ENCODE measurements around the gene CDK5. TPM values are rescaled to one million over a fixed set of nuclear protein-coding genes. Genes with fewer than 3 reads are reported as not detected.

Gene CDK5
- total and polyA plus RNA-seq, 2 of the 13 experiments (the other 11 are each of a cell fraction or from before 2014, with no cell fraction given), result 16.4 to 21.3 TPM

GRCh38 chr7:151070574-151070960, 12.9 kb upstream of the CDK5 start:
- H3K27me3 ChIP-seq (ENCODE audit: control insufficient read depth in 1 of 2, insufficient read depth in 2 of 2, low read length in 2 of 2), result no peaks in the 10 kb centered on the region
- no peak for DNase-seq (ENCODE audit: low spot score)
- 90% methylated on average over 2 of the region's 15 CpGs for WGBS (ENCODE audit: low lambda C conversion rate)
- CTCF ChIA-PET (ENCODE audit: low intra/inter-chr PET ratio, low total read pairs), result no interaction called here
- ATAC-seq, result no peak
- H3K4me1 ChIP-seq (ENCODE audit: insufficient read depth, low read length), result 0 out of 2 replicates have a peak, but pooled peaks cover under 1% of the 10 kb centered on the region
- BruUV-seq (replicated peaks), result no TSS peak
- TF ChIP-seq ZNF549 (CRISPR knock-in tag; IDR thresholded peaks at IDR 0.05), result no peak
- no peak for TF ChIP-seq ZNF362 (CRISPR knock-in tag; IDR thresholded peaks at IDR 0.05; ENCODE audit: borderline replicate concordance)
- no peak for TF ChIP-seq SIX1 (CRISPR knock-in tag; IDR thresholded peaks at IDR 0.05; ENCODE audit: borderline replicate concordance)
- no peak for TF ChIP-seq ZNF274 (CRISPR knock-in tag; IDR thresholded peaks at IDR 0.05)
- TF ChIP-seq RELA (CRISPR knock-in tag; IDR thresholded peaks at IDR 0.05), result no peak
- TF ChIP-seq ZNF777 (CRISPR knock-in tag; IDR thresholded peaks at IDR 0.05), result no peak
- TF ChIP-seq FOXO1 (CRISPR knock-in tag; IDR thresholded peaks at IDR 0.05), result no peak
- TF ChIP-seq ZNF142 (CRISPR knock-in tag; IDR thresholded peaks at IDR 0.05), result no peak
- TF ChIP-seq ZKSCAN1 (IDR thresholded peaks at IDR 0.05; ENCODE audit: low read length), result no peak
- no peak for TF ChIP-seq TOE1 (CRISPR knock-in tag; IDR thresholded peaks at IDR 0.05)
- no peak for TF ChIP-seq KAT2B (IDR thresholded peaks at IDR 0.05; ENCODE audit: borderline replicate concordance, low read depth, low read length)
- TF ChIP-seq CEBPG (CRISPR knock-in tag; IDR thresholded peaks at IDR 0.05), result no peak
- H3K4me2 ChIP-seq (ENCODE audit: low read depth, low read length), result no peak overlapping the region
- POLR2A ChIA-PET, result interaction anchor here (2.2 kb wide), 1 partner anchor 10 kb away, joined by 7 read pairs; the partner anchor contains the start of gene FASTK
- H3K36me3 ChIP-seq (replicated peaks in 1 of 2; ENCODE audit: control insufficient read depth in 1 of 2, insufficient read depth in 2 of 2, low read length in 2 of 2), result peaks cover 22 to 80% of the 10 kb centered on the region in 2 experiments
- H3K9me3 ChIP-seq (ENCODE audit: low read length), result no peaks in the 10 kb centered on the region
- in situ Hi-C loops (cut with HindIII; ENCODE audit: extremely low pct_ligation_motif_present, low pct_unique_long_range_greater_than_20kb) (no loop called here), intact Hi-C loops (cut with micrococcal nuclease; ENCODE audit: unreplicated experiment) (no loop called here)
- H4K20me1 ChIP-seq (ENCODE audit: insufficient read depth, low read length), result no peaks in the 10 kb centered on the region
- H3K4me3 ChIP-seq (replicated peaks in 1 of 3; ENCODE audit: insufficient read depth in 1 of 3, low read depth in 2 of 3, low read length in 3 of 3), result no peak overlapping the region
- no peak overlapping the region for H3K9ac ChIP-seq (ENCODE audit: insufficient read depth, low read depth, low read length)
- no peaks in the 10 kb centered on the region for H3K79me2 ChIP-seq (ENCODE audit: insufficient read depth, low read length)
- FAIRE-seq, result no peak
- no peak overlapping the region for H3K27ac ChIP-seq (ENCODE audit: extremely low read length, insufficient read depth, low read length)
- H2AFZ ChIP-seq (ENCODE audit: low read length), result no peak overlapping the region

All from HepG2 (cell line).